WI38 (cell line): Measurements from ENCODE around the gene TMEM19.

ENCODE experiments used
- H3K4me3 ChIP-seq: 2 replicates; pipeline ENCODE4 v1.5.1; 2011; ENCODE audit warnings: low read depth, mild to moderate bottlenecking, control low read depth, low read length
- CTCF ChIP-seq: IDR thresholded peaks from 2 replicates; pipeline ENCODE4 v1.5.1; 2012; ENCODE audit warnings: low read depth, mild to moderate bottlenecking, control low read depth, low read length

Gene TMEM19

GRCh38 chr12:71727958-71728357 is 42.1 kb downstream of the TMEM19 start:
- TF ChIP-seq CTCF: no peak
- H3K4me3 ChIP-seq: no peak overlapping the region

- H3K4me3 ChIP-seq: no peak overlapping the region
- no peak for TF ChIP-seq CTCF
Observed at GRCh38 chr12:71730936-71731335, 45.1 kb downstream of the TMEM19 start.

GRCh38 chr12:71731439-71732356 is 45.8 kb downstream of the TMEM19 start:
- no peak for TF ChIP-seq CTCF
- H3K4me3 ChIP-seq: no peak overlapping the region

- no peak for TF ChIP-seq CTCF
- H3K4me3 ChIP-seq: no peak overlapping the region
Observed at GRCh38 chr12:71732357-71732712, 46.5 kb downstream of the TMEM19 start.

GRCh38 chr12:71737197-71737596 is 51.3 kb downstream of the TMEM19 start:
- TF ChIP-seq CTCF: no peak
- no peak overlapping the region for H3K4me3 ChIP-seq

GRCh38 chr12:71742998-71743397 is 57.1 kb downstream of the TMEM19 start:
- TF ChIP-seq CTCF: no peak
- no peak overlapping the region for H3K4me3 ChIP-seq

GRCh38 chr12:71744522-71745300 is 58.8 kb downstream of the TMEM19 start:
- no peak for TF ChIP-seq CTCF
- no peak overlapping the region for H3K4me3 ChIP-seq
